WI38 (cell line): ENCODE results near the gene DCLK1.

Source experiments
- H3K4me3 ChIP-seq: 2 replicates; pipeline ENCODE4 v1.5.1; 2011; ENCODE audit warnings: low read depth, mild to moderate bottlenecking, control low read depth, low read length
- CTCF ChIP-seq: IDR thresholded peaks from 2 replicates; pipeline ENCODE4 v1.5.1; 2012; ENCODE audit warnings: low read depth, mild to moderate bottlenecking, control low read depth, low read length

DCLK1 gene

GRCh38 chr13:36067746-36068381 is 63.3 kb downstream of the DCLK1 start:
- no peak for TF ChIP-seq CTCF
- no peak overlapping the region for H3K4me3 ChIP-seq

- no peak overlapping the region for H3K4me3 ChIP-seq
- no peak for TF ChIP-seq CTCF
These were observed 68.9 kb downstream of the DCLK1 start for GRCh38 chr13:36062249-36062648.

- H3K4me3 ChIP-seq = no peak overlapping the region
- TF ChIP-seq CTCF = no peak
These were observed 69.6 kb downstream of the DCLK1 start for GRCh38 chr13:36061621-36062020.

GRCh38 chr13:36061054-36061453 is 70.1 kb downstream of the DCLK1 start:
- H3K4me3 ChIP-seq = no peak overlapping the region
- no peak for TF ChIP-seq CTCF

GRCh38 chr13:36059321-36059720 is 71.9 kb downstream of the DCLK1 start:
- no peak overlapping the region for H3K4me3 ChIP-seq
- no peak for TF ChIP-seq CTCF

GRCh38 chr13:36058116-36058515 is 73.1 kb downstream of the DCLK1 start:
- no peak for TF ChIP-seq CTCF
- H3K4me3 ChIP-seq = no peak overlapping the region

GRCh38 chr13:36057547-36057946 is 73.6 kb downstream of the DCLK1 start:
- no peak overlapping the region for H3K4me3 ChIP-seq
- TF ChIP-seq CTCF = no peak
